RKO (cell line): ENCODE results near the gene HOXA2.
A peak's percentile ranks its signal among the peaks of the same experiment; 100 is the strongest.

Experiments
- DNase-seq: peaks from one replicate; pipeline ENCODE4 v3.0.0-alpha.2; 2016; ENCODE audit warnings: low spot score

HOXA2 gene

DNA sequence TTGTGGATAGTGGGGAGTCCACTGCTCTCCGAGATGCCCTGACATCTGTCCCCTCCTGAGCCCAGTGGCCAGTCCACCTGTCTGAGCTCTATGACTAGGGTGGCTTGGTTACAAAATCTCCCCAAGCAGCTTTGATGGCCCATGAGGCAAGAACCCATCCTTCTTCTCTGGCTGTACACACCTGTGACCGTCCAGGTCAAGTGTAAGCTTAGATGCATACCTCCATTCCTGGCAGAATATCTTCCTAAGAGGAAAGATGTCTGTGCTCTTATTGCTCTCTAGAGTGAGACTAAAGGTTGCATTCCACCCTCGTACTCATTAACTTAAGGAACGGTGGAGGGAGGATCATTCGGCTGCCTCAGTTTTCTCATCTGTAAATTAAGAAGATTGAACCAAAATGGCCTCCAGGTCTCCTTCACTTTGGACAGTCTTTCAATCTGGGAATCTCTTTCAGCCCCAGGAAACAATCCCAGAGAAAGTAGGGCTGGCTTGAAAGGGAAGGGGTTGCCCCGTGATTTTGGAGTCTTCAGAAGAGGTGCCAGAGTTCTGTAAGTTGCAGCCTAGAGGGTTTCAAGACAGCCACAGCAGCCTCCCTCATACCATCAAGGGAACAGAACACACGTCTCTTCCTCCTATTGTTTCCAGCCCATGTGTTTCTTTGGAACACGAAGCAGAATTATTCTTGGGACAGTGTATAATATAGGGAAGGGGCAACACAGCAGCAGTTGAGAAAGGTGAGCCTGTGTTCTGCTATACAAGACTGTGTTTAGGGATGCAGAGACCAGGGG lies 22.6 kb upstream of the HOXA2 start:
- no peak for DNase-seq

DNA sequence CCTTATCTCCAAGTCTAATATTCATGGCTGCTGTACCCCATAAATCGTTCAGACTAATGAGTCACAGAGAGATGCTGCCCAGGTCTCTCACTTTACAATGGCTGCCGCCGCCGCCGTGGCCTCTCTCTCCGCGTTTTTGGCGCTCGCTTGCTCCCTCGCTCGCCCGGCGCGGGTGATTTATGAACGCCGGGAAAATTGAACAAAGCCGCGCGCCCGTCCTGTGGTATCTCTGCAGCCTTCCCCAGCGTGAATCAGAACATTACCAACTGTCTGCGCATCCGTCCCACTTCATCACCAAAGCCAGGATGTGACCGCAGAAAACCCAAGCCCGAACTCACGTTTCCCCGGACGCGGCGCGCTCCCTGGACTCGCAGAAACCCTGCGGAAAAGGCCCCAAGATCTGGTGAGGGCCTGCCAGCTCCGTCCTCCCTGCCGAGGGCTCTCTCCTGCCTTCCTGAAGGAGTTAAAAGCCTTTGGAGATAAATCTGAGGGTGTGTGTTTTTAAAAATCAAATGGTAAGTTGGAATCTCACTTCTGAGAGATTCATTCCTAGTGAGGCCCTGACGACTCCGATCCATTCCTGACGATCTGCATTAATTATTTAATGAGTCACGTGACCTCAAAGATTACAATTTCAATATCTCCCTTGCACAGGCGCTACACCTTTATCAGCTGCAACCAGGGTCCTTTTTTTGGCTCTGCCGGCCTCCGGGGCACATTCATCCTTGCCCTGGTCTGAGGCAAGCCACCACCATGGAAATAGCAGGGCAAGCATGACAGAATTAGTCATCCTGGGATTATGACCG lies 21.8 kb upstream of the HOXA2 start:
- DNase-seq, result no peak

GRCh38 chr7:27123477-27124053 lies 21.1 kb upstream of the HOXA2 start:
- DNase-seq, result no peak

DNA sequence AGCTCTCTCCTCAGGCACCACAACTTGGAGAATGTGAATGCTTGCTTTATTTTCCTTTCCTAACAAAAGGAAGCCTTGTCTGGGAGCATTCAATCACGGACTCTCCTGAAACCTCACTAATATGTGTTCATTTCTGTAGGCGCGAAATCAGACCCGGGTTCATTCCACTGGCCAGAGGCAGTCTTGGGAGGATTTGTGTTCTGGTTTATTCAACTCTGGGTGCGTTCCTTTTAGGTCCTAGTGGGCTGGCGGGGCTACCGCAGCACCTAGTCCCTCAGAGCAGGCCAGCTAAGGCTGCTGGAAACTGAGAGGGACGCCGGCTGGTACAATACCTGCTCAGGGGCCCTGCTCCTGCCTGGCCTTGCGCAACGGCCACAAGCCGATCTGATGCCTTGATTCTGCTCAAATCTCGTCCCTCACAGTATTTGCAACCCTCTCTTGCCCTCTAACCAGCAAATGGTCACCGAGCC lies 20.6 kb upstream of the HOXA2 start:
- DNase-seq, result no peak

DNA sequence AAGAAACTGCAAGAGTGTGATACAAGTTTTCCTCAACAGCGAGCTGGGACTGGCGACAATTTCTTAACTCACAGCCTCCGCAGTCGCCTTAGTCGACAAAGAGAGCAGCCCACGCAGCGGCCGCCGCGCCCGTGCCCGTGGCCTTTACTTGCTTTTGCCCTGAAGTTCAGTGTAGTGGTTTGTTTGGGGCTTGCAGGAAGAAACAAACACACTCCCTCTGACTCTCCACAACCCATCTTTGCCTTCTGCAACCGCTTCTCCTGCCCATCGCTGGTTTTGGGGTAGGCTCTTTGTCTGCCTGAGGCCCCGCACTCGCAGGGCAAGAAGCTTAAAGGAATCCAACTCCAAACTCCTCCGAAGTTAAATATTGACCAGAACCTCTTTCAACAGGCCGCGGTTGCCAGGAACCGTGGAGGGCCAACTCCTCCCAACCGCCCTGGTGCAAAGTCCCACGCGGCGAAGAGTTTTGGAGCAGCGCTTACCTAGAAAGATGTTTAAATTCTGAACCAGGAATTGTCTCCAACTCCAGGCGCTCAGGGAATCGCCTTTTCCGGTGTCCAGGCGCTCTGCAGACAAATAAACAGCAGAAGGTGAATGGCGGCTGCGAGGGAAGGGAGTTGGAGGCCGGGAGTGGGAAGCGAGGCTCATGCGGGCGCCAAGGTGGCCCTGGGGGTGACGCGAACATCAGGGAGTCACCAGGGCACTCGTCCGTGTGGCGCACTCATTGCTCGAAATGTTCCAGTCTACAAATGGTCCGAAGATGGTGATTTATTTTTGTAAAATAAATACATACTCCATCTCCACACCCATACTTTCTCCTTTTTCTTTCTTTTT lies 19.8 kb upstream of the HOXA2 start:
- no peak for DNase-seq

- DNase-seq, result no peak
These were observed 19.2 kb upstream of the HOXA2 start for GRCh38 chr7:27121684-27122076.

DNA sequence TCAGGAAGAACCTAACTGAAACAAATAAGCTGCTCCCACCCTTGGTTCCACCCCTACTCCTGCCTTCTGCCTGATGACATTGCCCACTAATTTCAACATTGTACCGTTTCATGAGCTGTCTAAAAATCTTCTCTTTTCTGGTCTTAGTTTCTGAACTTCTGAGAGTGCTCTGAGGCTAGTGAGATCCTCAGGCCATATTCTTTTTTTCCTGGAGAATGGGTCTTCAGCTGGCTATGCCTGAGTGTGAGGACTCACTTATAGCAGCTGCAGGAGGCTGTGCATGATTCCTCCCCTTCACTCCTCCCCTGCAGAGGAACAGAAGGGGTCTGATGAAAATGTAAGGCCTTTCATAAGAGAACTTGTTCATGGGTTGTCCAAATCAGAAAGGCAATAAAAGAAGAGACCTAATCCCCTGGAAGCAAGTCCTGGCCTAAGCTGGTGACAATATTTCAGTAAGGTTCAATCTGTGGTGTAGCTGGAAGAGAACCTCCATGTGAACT lies 17.0 kb upstream of the HOXA2 start:
- no peak for DNase-seq

DNA sequence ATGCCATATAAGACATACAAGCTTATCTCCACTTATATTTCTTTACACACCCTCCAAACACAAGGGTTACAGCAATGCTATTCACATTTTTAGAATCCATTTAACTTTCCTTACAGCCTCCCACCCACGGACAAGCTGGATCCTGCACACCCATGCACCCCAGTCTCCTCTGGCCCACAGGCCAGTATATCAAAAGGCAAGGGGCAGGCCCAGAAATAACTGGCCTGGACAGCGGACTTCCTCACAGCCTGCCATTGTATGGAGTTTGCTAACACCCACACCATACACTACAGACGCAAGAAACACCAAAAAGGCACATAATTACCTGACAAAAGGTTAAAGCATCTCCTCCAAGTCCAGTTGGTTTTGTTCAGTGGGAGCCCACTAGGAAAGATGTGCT lies 16.1 kb upstream of the HOXA2 start:
- DNase-seq, result no peak

DNA sequence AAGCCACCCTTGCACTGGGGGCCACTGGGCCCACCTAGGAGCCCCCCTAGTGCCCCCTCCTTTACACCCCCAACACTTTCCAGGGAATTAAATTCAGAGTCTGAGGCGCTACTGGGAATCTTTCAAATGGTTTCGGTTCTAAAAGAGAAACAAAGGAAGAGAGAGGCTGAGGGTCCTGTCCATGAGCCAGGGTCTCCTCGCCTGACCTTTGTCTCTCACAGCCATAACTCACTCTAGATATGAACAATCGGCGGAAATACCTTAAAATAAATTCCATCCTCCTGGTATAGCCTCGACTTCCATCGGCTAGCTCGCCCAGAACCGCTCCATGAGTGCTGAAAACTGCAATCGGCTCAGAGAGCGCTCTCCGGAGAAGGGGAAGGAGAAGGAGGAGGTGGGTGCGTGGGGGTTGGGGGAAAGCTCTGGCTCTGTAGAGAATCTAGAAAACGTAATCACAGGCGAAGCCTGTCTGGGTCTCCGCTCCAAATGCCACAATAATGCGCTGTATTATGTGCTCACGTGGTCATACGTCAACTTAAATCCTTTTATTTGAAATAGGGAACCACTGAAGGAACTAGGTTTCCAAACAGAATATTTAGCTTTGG lies 15.5 kb upstream of the HOXA2 start:
- no peak for DNase-seq

DNA sequence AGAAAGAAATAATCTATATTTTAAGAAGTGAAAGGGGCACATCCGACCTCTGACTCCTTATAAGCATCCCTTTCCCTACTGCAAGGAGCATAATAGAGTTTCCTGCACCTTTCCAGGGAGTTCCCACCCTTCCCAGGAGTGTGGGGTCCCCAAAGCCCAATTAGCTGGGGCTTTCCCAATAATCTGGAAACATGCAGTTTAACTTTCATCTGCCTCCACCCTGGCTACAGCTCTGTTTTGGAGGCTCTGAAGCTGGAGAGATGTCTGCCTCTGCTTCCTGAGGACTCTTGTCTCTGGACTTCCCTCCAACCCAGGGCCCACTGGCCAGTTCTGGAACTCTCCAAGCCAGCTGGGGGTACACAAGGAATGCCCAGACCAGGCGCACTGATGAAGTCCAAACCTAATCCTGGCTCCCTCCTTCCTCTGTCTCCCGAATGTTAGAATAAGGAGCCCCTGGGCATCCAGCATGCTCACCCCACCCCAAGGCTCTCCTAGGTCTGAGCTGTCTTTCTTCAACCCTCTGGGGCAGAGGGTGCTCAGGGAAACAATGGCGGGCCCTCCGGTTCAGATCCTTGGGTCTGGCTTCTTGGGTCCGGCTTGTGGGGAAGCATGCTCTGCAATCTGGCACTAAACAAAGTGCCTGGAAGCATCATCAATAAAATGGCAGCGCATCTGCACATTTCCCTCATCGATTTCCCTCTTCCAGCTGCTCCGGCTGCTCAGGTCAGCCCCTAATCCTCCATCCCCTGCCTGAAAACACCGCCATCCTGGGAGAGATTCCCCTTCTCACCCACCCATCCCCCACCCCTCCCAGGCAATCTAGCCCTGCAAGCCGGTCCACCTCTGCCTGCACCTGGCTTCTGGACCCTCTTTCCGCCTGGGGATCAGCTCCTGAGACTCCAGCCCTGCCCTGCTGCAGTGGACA lies 14.7 kb upstream of the HOXA2 start:
- no peak for DNase-seq

GRCh38 chr7:27116031-27116961 lies 13.8 kb upstream of the HOXA2 start:
- no peak for DNase-seq

GRCh38 chr7:27115221-27116026 lies 12.9 kb upstream of the HOXA2 start:
- peak; percentile 82 for DNase-seq

- no peak for DNase-seq
These were observed 12.4 kb upstream of the HOXA2 start for GRCh38 chr7:27114881-27115220.

DNA sequence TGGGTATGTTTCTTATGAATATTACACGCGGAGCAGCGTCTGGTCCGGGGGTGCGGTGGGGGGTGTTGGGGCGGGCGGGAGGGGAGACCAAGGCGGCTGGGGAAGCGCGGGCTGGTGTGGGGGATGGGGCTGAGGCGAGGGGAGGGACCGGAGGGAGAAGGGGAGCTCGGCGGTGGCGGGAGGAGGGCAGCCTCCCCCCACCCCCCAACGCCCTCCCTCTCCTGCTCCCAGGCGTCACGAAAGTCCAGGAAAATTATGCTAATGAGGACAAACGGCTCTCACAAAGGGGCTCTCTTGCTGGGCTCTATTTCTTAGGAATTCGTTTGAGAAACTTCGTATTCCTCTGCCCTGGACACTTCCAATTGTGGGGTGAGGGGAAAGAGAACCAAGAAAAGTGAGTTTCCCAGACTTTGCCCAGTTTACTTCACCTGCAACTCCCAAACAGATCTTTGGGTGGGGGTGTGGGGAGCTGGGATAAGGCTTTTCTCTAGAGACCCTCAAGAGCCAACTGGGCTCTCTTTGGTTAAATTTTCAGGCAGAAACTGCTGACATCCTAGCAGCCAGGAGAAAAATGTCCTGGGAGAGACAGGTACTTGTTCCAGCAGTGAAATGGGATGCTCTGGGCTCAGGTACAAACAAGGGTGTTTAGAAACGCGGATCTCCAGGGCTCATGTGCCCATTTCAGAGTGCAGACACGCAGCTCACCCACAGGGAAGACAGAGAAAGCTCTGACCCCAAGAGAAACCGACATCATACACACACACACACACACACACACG lies 11.7 kb upstream of the HOXA2 start:
- no peak for DNase-seq

- DNase-seq, result no peak
These were observed 10.8 kb upstream of the HOXA2 start for GRCh38 chr7:27112955-27113949.

DNA sequence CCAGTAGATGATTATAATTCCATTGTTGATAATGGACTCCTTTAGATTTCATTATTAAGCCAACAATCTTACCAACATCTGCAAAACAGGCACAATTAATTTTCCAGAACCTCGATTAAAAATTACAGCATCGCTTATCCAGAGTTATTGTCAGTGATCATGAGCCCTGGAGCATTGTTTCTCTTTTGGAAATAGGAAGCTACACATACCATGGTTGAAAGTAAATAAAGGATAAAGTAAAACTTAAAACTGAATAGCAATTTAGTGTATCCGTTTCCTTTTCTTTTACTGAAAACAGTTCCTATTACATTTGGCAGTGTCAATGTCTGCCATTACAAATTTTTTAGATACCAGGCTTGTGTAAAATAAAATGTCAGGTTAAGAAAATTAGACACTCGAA lies 9.9 kb upstream of the HOXA2 start:
- DNase-seq, result no peak
